Activated CD4-positive, CD25-positive, alpha-beta regulatory T cell treated with anti-CD3 and anti-CD28 coated beads, Interleukin-2, amount 50 U/mL, for 24 hours (primary cell): Measurements from ENCODE around the gene RNFT2.

ENCODE experiments used
- ATAC-seq, 2 donors: fragments of 150-1000 bp; cut with Tn5 transposase; one replicate each; pipeline ENCODE4 v1.10.0; 2021; ENCODE audit warnings: mild to moderate bottlenecking in 1 of 2, moderate library complexity in 1 of 2

The RNFT2 gene

DNA sequence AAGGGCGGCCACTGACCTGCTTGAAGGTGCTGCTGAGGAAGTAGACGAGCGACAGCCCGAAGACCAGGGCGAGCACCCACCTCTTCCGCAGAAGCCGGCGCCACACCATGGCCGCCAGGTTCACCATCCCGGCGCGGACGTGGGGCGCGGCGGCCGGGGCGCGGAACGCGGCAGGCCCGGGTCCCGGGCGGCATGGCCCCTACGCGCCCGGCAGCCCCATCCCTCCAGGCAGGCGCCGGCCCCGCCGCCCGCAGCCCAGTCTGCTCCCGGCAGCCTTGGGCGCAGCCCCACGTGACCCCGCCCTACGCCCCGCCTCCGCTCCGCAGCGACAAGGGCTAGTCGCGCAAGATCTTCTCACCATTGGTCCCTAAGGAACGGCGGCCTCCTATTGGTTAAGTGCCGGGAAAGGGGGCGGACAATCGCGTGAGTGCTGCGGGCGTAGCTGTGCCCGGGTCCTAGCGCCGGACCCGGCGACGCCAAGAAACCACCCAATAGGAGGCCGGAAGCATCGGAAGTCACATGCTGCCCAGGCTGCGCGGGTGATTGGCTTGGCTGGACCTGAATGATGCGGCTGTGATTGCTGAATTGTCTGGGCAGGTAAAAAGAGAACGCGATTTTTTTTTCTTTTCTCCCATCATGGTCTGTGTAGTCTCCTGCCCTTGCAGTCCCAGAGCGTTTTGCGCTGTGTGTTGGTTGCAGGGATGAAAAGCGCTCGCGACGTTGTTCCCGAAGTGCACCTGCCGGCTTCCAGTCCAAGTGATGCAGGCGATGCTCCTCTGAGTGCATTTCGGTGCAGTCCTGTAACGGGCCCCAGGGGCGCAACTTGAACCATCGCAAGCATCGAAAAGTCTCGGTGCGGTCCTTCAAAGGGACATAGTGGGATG, at the start of gene RNFT2, which contains the start of gene SPRING1:
Gene RNFT2 (plus strand): TSS at position 542 of the 884 bp plus-strand sequence. CDS start 2,183 bp downstream, outside the sequence.
Gene SPRING1 (minus strand): TSS at position 296 of the 884 bp plus-strand sequence. CDS start 169 bp downstream, at position 127.
- peak; percentile 98 to 99 for ATAC-seq

GRCh38 chr12:116689521-116689920, 48.6 kb upstream of the RNFT2 start:
- ATAC-seq, result no peak

DNA sequence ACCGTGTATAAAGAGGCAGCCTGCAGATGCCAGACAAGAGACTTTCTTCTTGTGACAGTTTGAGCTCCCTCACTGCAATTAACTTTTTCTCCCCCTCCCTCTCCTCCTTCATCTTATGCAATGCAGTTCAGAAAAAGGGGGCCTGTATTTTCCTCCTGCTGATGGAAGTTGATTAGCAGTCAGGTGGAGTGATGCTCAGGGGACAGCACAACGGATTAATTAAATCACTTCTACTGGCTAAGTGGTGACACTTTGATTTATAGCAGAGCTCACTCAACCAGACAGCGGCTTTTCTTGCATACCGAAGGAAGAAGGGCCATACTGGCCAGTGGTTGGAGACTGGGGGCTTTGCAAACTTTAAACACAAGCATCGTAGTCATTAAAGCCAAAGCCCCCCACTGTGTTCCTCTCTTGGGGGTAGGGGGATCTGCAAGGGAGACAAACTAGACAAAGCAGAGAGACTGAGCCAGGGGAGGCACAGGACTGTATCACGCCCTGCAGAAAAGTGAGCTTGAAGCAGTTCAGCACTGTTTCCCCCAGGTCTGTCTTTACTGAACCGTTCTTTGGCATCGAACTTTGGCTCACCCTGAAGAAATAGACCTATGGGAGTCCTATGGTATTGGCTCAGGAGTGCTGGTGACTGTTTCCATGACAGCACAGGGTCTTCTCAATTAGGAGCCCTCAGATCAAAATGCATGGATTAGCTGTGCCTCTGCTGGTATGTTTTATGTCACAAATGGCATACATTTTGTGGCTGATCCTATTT, 48.0 kb upstream of the RNFT2 start:
- ATAC-seq, result no peak

DNA sequence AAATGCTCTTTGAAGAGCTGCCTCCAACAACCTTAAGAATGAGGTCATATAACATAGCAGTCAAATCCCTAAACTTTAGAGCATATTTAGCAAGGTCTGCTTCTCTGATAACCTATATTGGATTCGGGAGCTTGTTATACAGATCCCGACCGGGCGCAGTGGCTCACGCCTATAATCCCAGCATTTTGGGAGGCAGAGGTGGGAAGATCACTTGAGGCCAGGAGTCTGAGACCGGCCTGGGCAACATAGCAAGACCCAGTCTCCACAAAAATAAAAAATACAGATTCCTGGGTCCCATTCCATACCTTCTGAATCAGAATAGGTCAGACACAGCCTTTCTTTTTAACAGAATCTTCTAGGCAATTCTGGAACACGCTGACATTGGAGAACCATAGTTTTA, 46.9 kb upstream of the RNFT2 start:
- ATAC-seq, result no peak

- no peak for ATAC-seq
Measured at GRCh38 chr12:116691636-116692035, 46.5 kb upstream of the RNFT2 start.

DNA sequence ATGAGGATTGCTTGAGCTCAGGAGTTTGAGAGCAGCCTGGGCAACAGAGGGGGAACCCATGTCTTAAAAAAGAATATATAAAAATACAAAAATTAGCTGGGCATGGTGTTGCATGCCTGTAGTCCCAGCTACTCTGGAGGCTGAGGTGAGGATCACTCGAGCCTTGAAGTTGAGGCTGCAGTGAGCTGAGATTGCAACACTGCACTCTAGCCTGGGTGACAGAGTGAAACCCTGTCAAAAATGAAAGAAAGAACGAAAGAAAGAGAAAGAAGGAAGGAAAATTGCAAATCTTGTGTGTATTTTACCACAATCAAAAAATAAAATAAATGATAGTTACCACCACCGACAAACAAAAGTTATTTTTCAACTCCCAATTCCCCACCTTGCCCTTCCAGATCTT, 45.5 kb upstream of the RNFT2 start:
- no peak for ATAC-seq

- no peak for ATAC-seq
Measured at GRCh38 chr12:116693286-116694227, 44.6 kb upstream of the RNFT2 start.

GRCh38 chr12:116694653-116695463, 43.3 kb upstream of the RNFT2 start:
- ATAC-seq, result no peak

GRCh38 chr12:116695464-116695725, 42.7 kb upstream of the RNFT2 start:
- no peak for ATAC-seq

DNA sequence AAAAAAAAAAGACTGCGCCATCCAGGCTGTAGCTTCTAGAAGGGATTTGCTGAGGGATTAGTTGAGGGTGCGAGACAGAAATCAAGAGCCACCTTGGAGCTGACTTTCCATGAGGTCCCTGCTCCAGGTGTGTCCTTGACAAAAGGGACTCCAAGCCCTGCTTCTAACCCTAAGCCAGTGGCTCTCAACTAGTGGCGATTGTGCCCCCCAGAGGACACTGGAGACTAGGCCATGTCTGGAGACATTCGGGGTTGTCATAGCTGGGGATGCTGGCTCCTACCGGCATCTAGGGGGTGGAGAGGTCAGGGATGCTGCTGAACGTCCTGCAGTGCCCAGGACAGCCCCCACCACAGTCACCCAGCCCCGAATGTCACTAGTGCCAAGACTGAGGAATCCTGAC, 40.8 kb upstream of the RNFT2 start:
- ATAC-seq, result peak in 1 of 2 donors; percentile 36

- ATAC-seq, result no peak
Measured at GRCh38 chr12:116697716-116698115, 40.4 kb upstream of the RNFT2 start.

- no peak for ATAC-seq
Measured at GRCh38 chr12:116698116-116698515, 40.0 kb upstream of the RNFT2 start.

- ATAC-seq, result no peak
Measured at GRCh38 chr12:116698554-116699075, 39.5 kb upstream of the RNFT2 start.

GRCh38 chr12:116700066-116700465, 38.0 kb upstream of the RNFT2 start:
- ATAC-seq, result no peak

DNA sequence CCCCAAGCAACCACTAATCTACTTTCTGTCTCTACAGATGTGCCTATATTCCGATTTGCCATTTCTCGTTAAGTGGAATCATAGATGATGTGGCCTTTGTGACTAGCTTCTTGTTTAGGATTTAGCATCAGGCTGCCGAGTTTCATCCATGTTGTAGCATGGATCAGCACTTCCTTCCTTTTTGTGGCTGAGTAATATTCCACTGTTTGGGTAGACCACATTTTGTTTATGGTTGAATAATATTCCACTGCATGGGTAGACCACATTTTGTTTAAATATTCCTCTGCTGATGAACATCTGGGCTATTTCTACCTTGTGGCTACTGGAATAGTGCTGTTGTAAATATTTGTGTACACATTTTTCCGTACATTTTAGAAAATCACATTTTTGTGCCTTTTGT, 36.7 kb upstream of the RNFT2 start:
- ATAC-seq, result no peak

DNA sequence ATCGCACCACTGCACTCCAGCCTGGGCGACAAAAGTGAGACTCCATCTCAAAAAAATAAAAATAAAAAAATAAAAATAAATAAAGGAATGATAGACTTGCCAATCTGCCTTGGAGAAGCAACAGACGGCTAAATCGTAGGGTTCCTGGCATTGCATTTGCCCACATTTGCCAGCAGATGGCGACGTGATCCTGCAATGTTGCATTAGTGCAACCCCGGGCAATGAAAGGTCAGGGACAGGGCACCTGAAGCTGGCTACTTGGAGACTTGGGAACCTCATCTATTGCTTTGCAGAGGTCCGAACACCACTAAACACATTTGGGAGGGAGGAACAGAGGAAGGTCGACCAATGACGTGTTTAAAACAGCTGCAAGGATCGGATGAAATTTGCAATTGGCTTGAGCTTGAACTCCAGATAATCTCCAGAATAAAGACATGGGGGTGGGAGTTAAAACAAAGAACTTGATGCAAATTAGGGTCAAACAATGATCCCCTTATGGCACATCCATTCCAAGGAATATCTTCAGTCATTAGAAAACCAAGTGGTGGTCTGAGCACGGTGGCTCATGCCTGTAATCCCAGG, 34.8 kb upstream of the RNFT2 start:
- peak in 1 of 2 donors; percentile 24 for ATAC-seq

DNA sequence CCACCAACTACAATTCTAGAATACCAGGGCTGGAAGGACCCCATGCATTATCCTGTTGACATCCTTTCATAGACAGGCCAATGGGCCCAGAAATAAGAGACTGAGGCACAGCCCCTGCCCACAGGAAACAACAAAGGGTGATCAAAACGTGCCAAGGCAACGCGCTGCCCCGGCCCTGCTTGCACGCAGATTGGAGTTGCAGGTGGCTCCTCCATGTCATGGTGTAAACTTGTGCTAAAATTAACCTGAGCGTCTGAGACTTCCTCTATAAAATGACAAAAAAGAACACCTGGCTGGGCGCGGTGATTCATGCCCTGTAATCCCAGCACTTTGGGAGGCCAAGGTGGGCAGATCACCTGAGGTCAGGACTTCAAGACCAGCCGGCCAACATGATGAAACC, 30.4 kb upstream of the RNFT2 start:
- no peak for ATAC-seq

DNA sequence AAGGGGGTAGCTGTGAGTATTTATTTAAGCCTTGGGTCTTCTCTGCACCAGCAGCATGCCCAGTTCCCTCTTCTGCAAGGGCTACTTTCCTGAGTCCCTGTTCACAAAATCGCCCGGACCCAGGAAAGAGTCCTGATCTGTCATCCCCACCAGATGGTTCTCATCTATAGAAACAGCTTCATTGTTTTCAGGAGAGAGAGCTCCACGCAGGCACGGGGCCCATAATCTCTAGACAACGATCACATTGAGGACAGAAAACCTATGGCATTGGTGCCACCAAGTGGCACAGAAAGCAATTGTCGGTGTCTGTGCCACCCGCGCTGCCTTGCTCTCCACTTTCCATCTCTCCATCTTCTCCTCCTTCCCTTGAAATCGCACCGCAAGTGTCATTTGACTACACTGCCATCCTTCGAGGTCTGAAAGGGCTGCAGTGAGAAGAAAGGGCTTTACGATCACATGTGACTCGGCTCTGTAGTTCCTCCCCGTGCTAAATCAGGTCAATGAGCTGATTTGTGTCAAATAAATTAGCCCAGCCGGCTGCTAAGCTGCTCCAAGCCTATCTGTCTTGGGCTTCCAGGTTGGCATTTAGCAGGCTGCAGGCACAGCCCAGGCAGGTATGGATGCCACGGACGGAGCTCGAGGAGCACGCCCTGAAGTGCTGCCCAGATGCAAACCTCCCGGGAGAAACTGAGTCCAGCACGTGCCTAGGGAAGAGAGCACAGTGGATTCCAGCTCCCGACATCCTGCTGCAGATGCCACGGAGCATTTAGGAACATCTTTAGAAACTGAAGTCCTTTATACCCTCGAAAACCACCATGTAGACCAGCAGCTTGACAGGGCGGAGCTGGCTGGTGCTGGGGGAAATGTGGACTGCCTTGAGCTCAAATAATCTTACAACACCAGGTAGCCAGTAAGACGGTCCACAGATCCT, 29.0 kb upstream of the RNFT2 start:
- ATAC-seq, result peak in 1 of 2 donors; percentile 60

GRCh38 chr12:116709768-116710167, 28.3 kb upstream of the RNFT2 start:
- ATAC-seq, result no peak
